Measurements from ENCODE around the gene ARSG. TPM values are rescaled to one million over a fixed set of nuclear protein-coding genes. Genes with fewer than 3 reads are reported as not detected.

Gene ARSG
- total RNA-seq (21.8 TPM), polyA plus RNA-seq (10 to 100 TPM; 10.3 to 13.7 (median 12.5) TPM)

DNA sequence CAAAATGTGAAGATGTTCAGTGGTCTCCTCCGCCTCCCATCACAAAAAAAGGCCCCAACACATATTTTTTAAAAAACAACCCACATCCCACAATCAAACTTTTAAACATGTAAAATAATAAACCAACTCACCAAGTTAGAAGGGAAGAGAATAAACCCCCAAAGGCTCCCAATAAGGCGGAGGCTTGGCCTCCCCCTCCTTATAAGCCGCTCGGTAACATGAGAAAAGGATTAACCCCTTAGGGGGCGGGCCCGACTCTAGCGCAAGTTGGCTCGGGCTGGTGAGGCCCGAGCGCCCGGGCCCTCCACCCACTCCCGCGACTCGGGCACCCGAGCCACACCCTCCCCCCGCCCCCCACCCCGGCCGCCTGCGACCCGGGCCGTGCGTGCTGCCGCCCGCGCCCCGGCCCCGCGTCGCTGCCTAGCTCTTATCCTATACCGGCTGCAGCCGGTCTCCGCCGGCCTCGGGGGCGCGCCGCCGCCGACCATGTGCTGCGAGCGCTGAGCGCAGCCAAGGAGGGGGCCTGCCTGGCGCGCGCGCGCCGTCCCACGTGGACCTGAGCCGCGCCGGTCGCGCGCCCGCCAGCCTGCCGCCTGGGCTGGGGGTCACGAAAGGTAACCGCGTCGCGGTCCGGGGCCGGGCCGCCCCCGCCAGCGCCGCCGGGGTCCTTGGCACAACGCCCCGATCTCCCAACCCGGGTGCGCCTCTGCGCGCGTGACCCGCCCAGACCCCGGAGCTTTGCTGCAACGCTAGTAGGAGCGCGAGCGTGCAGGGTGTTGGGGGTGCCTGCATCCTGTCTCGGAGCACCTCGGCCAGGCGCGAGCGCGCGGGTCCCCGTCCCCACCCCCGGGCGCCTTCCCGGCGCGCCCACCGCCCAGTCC is at the start of gene ARSG, which contains the start of gene SLC16A6:
Gene ARSG, plus strand, starts transcription at position 541 of the 881 bp plus-strand sequence. CDS start 15,999 bp downstream, outside the sequence.
Gene SLC16A6, minus strand, starts transcription at position 173 of the 881 bp plus-strand sequence. CDS start 12,807 bp downstream, outside the sequence.
- Mint-ChIP-seq H3K9me3 (no peaks in the 10 kb centered on the region), H3K27me3 (peaks cover 4% of the 10 kb centered on the region), H3K4me1 (peaks cover 26 to 78% (median 56%) of the 10 kb centered on the region in 4 donors), H3K27ac (peak within 1 kb of the TSS; percentile 96 to 100 (median 98)), H3K4me3 (peak within 1 kb of the TSS; percentile 92 to 100 (median 100)), H3K36me3 (peaks cover 8% of the 10 kb centered on the region)
- ATAC-seq (ENCODE audit: low read depth in 2 of 2) (peak; percentile 57 to 68), DNase-seq (peak; percentile 77 to 91 (median 86))
- Histone ChIP-seq H3K9me3 (ENCODE audit: control insufficient read depth in 2 of 2, low read length in 2 of 2) (no peaks in the 10 kb centered on the region), H3K27ac (ENCODE audit: insufficient read depth, low read length, poor library complexity, severe bottlenecking) (peak within 1 kb of the TSS; percentile 97), H3K27me3 (ENCODE audit: control insufficient read depth, insufficient read depth, low read length) (no peaks in the 10 kb centered on the region), H3K4me1 (ENCODE audit: control insufficient read depth, insufficient read depth, low read length, poor library complexity, severe bottlenecking) (peaks cover 60% of the 10 kb centered on the region), H3K36me3 (ENCODE audit: control insufficient read depth, insufficient read depth, low read length) (no peaks in the 10 kb centered on the region), H3K4me3 (ENCODE audit: low read depth, low read length) (peak within 1 kb of the TSS; percentile 94)

DNA sequence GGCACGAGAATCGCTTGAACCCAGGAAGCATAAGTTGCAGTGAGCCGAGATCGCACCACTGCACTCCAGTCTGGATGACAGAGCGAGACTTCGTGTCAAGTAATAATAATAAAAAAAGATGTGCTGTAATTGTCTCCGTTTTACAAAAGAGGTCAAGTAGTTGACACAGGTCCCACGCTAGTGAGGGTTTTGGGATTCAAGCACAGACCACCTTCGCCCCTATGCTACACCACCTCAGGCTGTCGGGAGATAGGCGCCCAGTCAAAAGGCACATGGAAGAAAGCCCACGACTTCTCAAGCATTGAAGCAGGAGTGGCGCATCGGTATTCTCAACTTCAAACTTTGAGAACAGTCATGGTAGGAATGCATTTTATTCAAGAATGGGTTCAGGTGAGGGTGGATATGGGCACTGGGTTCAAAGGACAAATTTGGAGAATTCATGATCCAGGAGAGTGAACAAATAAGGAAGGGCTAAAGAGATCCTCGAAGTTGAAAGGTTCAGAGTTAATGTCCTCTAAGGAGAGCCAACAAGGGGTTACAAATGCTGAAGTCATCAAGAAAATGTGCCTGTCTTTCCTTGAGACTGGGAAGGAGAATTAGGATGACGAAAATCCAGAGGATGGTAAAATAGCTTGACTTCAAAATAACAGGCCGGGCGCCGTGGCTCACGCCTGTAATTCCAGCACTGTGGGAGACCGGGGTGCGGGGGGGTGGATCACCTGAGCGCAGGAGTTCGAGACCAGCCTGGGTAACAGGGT is 44.8 kb upstream of the ARSG start:
- Mint-ChIP-seq H3K27ac (peak overlapping the region; percentile 81 to 93 (median 92)), H3K4me3 (peak overlapping the region; percentile 92 to 98 (median 95)), H3K9me3 (no peaks in the 10 kb centered on the region), H3K36me3 (no peaks in the 10 kb centered on the region), H3K4me1 (peaks cover 9 to 39% (median 37%) of the 10 kb centered on the region in 4 donors), H3K27me3 (no peaks in the 10 kb centered on the region)
- ATAC-seq (ENCODE audit: low read depth in 2 of 2) (no peak), DNase-seq (no peak)
- Histone ChIP-seq H3K4me3 (ENCODE audit: low read depth, low read length) (no peak overlapping the region), H3K9me3 (ENCODE audit: control insufficient read depth in 2 of 2, low read length in 2 of 2) (no peaks in the 10 kb centered on the region), H3K27me3 (ENCODE audit: control insufficient read depth, insufficient read depth, low read length) (no peaks in the 10 kb centered on the region), H3K4me1 (ENCODE audit: control insufficient read depth, insufficient read depth, low read length, poor library complexity, severe bottlenecking) (peaks cover 35% of the 10 kb centered on the region), H3K27ac (ENCODE audit: insufficient read depth, low read length, poor library complexity, severe bottlenecking) (peak overlapping the region; percentile 98), H3K36me3 (ENCODE audit: control insufficient read depth, insufficient read depth, low read length) (peaks cover 5% of the 10 kb centered on the region)

DNA sequence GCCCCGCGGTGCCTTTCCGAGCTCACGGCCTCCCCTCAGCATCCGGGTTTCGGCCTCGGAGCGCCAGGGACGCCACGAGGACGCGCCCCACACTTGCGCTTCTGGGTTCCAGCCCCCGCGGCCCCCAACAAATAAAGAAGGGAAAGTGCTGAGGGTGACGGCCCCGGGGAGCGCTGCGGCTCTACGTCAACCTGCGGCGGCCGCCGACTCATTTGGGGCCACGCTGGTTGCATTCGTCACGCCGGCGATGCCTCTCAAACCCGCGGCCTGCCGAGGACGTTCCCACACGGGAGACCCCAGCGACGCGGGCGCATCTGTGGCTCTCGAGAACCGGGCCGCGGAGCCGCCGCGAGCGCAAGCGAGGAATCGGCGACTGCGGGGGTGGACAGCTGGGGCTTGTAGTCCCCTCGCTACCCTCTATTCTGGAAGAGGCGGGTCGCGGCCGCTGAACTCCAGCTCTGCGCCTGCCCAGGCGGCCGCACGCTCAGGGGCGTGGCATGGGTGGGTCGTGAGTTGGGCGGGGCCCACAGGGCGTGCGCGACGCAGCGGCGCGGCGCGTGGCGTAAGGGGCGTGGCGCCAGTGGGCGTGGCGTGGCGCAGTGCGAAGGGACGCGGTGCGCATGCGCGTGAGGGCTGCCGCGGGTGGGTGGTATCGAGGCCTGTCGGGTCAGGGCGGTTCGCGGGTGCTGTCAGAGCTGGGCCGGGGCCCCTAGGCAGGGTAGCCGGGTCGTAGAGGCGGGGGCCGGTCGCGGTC is 43.7 kb upstream of the ARSG start, which contains the start of gene AMZ2:
Gene AMZ2, plus strand, starts transcription at position 599 of the 754 bp plus-strand sequence. CDS start 2,145 bp downstream, outside the sequence.
- H3K4me1 Mint-ChIP-seq, result peaks cover 9 to 48% (median 39%) of the 10 kb centered on the region in 4 donors

DNA sequence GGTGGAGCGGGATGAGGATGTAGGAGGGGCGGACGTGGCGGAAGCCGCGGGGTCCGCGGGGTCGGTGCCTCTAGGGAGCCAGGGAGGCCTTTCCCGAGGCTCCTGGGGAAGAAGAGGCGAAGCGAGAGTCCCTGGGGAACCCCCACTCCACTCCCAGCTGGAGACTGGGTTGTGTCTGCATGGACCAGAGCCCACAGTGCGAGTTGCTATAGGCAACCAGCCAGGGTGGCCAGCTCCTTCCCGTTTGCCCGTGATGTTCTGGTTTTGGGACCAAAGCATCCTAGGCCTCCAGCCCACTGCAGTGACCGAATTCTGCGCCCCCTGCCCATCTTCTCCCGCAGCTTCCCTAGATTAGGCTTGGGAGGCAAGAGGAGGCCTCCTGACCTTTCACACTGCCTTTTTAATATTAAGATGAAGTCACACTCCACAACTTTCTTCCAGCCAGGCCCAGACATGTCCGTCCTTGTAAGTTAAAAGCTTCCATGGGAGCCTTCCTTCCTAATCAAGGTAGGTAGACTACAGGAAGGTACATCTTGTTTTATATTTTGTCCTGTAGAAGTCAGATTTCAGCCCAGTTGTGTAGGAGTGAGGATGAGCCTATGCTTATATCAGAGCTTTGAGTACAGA is 43.0 kb upstream of the ARSG start:
- Mint-ChIP-seq H3K36me3 (peaks cover 5% of the 10 kb centered on the region), H3K4me1 (peaks cover 13 to 54% (median 46%) of the 10 kb centered on the region in 4 donors), H3K4me3 (peak overlapping the region; percentile 92 to 98 (median 95)), H3K27me3 (no peaks in the 10 kb centered on the region), H3K9me3 (no peaks in the 10 kb centered on the region), H3K27ac (peak overlapping the region; percentile 93 to 98 (median 96))
- ATAC-seq (ENCODE audit: low read depth in 2 of 2) (no peak), DNase-seq (no peak)
- Histone ChIP-seq H3K27ac (ENCODE audit: insufficient read depth, low read length, poor library complexity, severe bottlenecking) (peak overlapping the region; percentile 98), H3K4me3 (ENCODE audit: low read depth, low read length) (peak overlapping the region; percentile 85), H3K4me1 (ENCODE audit: control insufficient read depth, insufficient read depth, low read length, poor library complexity, severe bottlenecking) (peaks cover 45% of the 10 kb centered on the region), H3K27me3 (ENCODE audit: control insufficient read depth, insufficient read depth, low read length) (no peaks in the 10 kb centered on the region), H3K9me3 (ENCODE audit: control insufficient read depth in 2 of 2, low read length in 2 of 2) (no peaks in the 10 kb centered on the region), H3K36me3 (ENCODE audit: control insufficient read depth, insufficient read depth, low read length) (peaks cover 5% of the 10 kb centered on the region)

More for the DNA sequence above, 43.7 kb upstream of the ARSG start, which contains the start of gene AMZ2:
- H3K27ac ChIP-seq (ENCODE audit: insufficient read depth, low read length, poor library complexity, severe bottlenecking), result peak within 1 kb of the TSS; percentile 98
- Mint-ChIP-seq H3K9me3 (no peaks in the 10 kb centered on the region), H3K4me3 (peak within 1 kb of the TSS; percentile 92 to 98 (median 95)), H3K27me3 (no peaks in the 10 kb centered on the region), H3K36me3 (no peaks in the 10 kb centered on the region), H3K27ac (peak within 1 kb of the TSS; percentile 93 to 98 (median 96))
- H3K4me3 ChIP-seq (ENCODE audit: low read depth, low read length), result peak within 1 kb of the TSS; percentile 85
- peak; percentile 93 to 97 (median 94) for DNase-seq
- H3K9me3 ChIP-seq (ENCODE audit: control insufficient read depth in 2 of 2, low read length in 2 of 2), result no peaks in the 10 kb centered on the region
- H3K4me1 ChIP-seq (ENCODE audit: control insufficient read depth, insufficient read depth, low read length, poor library complexity, severe bottlenecking), result peaks cover 38% of the 10 kb centered on the region
- no peaks in the 10 kb centered on the region for H3K27me3 ChIP-seq (ENCODE audit: control insufficient read depth, insufficient read depth, low read length)
- ATAC-seq (ENCODE audit: low read depth in 2 of 2), result peak; percentile 90
- peaks cover 5% of the 10 kb centered on the region for H3K36me3 ChIP-seq (ENCODE audit: control insufficient read depth, insufficient read depth, low read length)

DNA sequence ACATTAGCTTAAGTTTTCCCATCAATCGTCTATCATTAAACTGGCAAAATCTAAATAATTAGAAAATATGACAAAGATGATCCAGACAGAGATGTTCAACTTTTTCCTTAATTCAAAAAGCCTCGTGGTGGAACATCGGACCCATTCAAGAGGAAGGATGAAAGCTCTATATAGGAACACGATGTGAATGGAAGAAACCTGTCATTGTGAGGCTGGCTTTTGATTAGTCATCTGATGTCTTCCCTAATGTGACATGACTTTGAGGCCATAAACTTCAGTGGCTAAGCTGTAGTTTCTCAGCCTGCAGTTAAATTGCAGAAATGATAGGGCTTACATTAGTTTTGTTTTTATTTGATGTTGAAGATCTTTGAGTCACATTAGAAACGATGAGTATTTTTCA is 42.4 kb upstream of the ARSG start:
- H3K4me3 Mint-ChIP-seq, result peak overlapping the region; percentile 92 to 98 (median 95)
- Histone ChIP-seq H3K36me3 (ENCODE audit: control insufficient read depth, insufficient read depth, low read length) (peaks cover 5% of the 10 kb centered on the region), H3K4me3 (ENCODE audit: low read depth, low read length) (peak overlapping the region; percentile 85), H3K9me3 (ENCODE audit: control insufficient read depth in 2 of 2, low read length in 2 of 2) (no peaks in the 10 kb centered on the region), H3K27ac (ENCODE audit: insufficient read depth, low read length, poor library complexity, severe bottlenecking) (peak overlapping the region; percentile 98), H3K27me3 (ENCODE audit: control insufficient read depth, insufficient read depth, low read length) (no peaks in the 10 kb centered on the region), H3K4me1 (ENCODE audit: control insufficient read depth, insufficient read depth, low read length, poor library complexity, severe bottlenecking) (peaks cover 51% of the 10 kb centered on the region)
- peaks cover 11 to 60% (median 50%) of the 10 kb centered on the region in 4 donors for H3K4me1 Mint-ChIP-seq
- ATAC-seq (ENCODE audit: low read depth in 2 of 2) (no peak), DNase-seq (peak in 2 of 3 donors; percentile 24 to 40)
- peaks cover 6% of the 10 kb centered on the region for H3K36me3 Mint-ChIP-seq
- H3K9me3 Mint-ChIP-seq, result no peaks in the 10 kb centered on the region
- H3K27ac Mint-ChIP-seq, result peak overlapping the region; percentile 76 to 96 (median 93)
- H3K27me3 Mint-ChIP-seq, result no peaks in the 10 kb centered on the region

DNA sequence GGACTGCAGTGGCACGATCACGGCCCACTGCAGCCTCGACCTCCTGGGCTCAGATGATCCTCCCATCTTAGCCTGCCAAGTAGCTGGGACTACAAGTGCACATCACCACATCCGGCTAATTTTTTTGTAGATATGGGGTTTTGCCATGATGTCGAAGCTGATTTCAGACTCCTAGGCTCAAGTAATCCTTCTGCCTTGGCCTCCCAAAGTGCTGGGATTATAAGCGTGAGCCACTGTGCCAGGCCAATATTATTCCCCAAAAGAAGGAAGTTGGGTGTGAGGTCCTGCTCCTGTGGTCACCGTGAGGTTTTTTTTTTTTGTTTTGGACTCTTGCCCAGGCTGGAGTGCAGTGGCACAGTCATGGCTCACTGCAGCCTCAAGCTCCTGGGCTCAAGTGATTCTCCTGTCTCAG is 41.9 kb upstream of the ARSG start:
- H3K9me3 Mint-ChIP-seq, result no peaks in the 10 kb centered on the region
- peaks cover 15 to 65% (median 55%) of the 10 kb centered on the region in 4 donors for H3K4me1 Mint-ChIP-seq
- peaks cover 10% of the 10 kb centered on the region for H3K36me3 Mint-ChIP-seq
- peaks cover 56% of the 10 kb centered on the region for H3K4me1 ChIP-seq (ENCODE audit: control insufficient read depth, insufficient read depth, low read length, poor library complexity, severe bottlenecking)
- H3K27ac ChIP-seq (ENCODE audit: insufficient read depth, low read length, poor library complexity, severe bottlenecking), result peak overlapping the region; percentile 98
- H3K9me3 ChIP-seq (ENCODE audit: control insufficient read depth in 2 of 2, low read length in 2 of 2), result no peaks in the 10 kb centered on the region
- peaks cover 5% of the 10 kb centered on the region for H3K36me3 ChIP-seq (ENCODE audit: control insufficient read depth, insufficient read depth, low read length)
- H3K4me3 ChIP-seq (ENCODE audit: low read depth, low read length), result peak overlapping the region; percentile 85
- H3K27me3 Mint-ChIP-seq, result no peaks in the 10 kb centered on the region
- H3K27ac Mint-ChIP-seq, result peak overlapping the region; percentile 93 to 96 (median 95)
- peak; percentile 24 to 70 (median 49) for DNase-seq
- H3K4me3 Mint-ChIP-seq, result peak overlapping the region; percentile 92 to 98 (median 95)
- no peaks in the 10 kb centered on the region for H3K27me3 ChIP-seq (ENCODE audit: control insufficient read depth, insufficient read depth, low read length)
- ATAC-seq (ENCODE audit: low read depth in 2 of 2), result no peak
